Lower leg skin (tissue), 3 donors: ENCODE data around the gene DLG2.

Experiments
- CTCF ChIP-seq, 3 donors: fragments of 450-650 bp; IDR thresholded peaks; one replicate each; pipeline ENCODE4 v1.5.1; 2016; ENCODE audit warnings: antibody characterized with exemption in 3 of 3, mild to moderate bottlenecking in 3 of 3, moderate library complexity in 2 of 3
- POLR2A ChIP-seq, 2 donors: fragments of 450-650 bp; IDR thresholded peaks; one replicate each; pipeline ENCODE4 v1.6.1; 2016 to 2017; ENCODE audit warnings: antibody characterized with exemption in 2 of 2, mild to moderate bottlenecking in 1 of 2, moderate library complexity in 1 of 2

GRCh38 chr11:83693306-83693992, 1933.7 kb downstream of the DLG2 start:
- TF ChIP-seq CTCF (IDR thresholded peaks at IDR 0.05) (no peak), POLR2A (IDR thresholded peaks at IDR 0.05) (no peak)
